GM18870 (cell line): Measurements from ENCODE around the gene CAVIN4.

ENCODE experiments used
- ATAC-seq: cut with Tn5 transposase; IDR thresholded peaks from one replicate; pipeline ENCODE4 v1.9.1; 2021; ENCODE audit warnings: moderate library complexity; ENCODE audit not compliant: unreplicated experiment

CAVIN4 gene

DNA sequence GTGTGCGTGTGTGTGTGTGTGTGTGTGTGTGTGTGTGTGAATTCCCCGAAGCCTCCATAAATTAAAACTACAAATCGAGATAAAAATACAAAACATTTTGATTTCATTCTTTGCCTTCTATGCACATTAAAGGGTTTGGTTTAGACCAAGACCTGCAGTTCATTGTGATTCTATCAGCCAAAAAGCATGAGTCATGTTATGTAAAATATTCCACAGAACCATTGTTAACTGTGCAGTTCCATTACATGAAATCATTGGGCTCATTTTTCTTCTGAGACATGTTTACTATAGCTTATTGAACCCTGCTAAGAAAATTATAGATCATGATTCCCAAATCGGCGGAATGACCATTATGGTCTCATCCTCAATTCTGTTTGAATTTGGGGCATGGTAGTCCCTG lies 11.7 kb downstream of the CAVIN4 start:
- ATAC-seq: no peak

DNA sequence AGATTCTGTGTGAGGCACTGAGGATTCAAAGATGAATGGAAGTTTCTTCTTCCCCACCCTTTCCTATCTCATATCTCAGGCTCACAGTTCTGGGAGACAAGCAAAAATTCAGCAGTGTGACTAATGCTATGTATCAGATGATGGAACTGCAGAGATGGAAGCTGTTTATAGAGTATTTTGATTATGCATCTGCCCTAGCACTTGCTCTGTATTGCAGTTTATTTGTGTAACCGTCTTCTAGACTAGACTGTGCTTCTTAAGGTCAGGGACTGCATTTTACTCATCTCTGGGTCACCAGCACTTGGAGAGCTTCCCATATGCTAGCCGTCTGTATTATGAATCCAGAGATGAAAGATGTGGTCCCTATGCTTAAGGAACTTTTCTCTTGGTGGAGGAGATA lies 12.6 kb downstream of the CAVIN4 start:
- ATAC-seq: no peak

DNA sequence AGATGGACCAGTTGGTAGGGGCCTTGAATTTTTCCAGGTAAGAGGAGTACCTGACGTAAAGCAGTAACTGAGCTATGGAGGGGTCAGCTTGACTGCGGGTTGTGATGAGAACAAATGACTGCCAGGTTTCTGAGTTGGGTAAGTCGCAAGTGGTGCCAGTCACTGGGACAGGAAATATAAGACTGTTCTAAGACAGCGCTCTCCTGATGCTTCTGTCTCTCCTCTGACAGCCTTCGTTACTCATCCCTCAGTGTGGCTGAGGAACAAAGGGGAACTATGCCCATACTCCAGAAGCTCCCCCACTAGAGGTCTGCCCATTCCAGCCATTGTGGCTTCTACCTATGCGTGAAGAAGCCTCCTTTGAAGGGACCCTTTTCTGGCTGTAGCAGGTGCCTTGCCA lies 13.3 kb downstream of the CAVIN4 start:
- ATAC-seq: no peak

DNA sequence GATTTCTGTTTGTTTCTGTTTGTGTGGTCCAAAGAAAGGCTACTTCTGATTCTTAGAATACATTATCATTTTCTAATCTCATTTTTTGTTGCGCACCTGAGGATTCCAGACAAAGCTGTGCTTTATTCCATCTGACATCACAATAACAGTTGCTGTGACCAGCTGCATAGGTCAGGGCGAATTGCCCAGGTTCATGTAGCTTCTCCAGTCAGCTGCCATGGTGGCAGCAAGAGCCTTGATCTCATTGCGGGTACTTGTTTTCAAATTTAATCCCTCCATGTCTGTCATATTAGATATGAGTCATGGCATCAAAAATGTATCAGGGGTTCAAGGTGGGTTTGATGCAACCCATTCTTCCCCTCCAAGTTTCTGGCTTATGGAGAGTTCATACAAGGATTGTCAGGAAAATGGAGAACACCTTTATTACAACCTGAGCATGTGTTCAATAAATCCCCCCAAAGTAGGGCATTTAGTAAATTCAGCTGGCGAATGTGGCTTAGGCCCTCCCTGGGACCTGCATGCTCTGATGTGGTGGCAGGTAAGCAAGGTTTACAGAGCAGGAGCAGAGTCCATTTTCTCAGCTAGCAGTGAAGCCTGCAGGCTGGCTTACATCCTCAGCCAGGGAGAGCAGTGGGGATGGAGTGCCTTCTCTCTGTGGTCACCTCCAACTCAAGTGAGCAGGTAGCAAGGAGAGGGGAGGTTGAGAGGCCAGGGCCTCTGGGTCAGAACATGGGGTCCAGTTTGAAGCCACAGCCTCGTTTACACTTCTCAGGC lies 13.9 kb downstream of the CAVIN4 start:
- ATAC-seq: no peak

DNA sequence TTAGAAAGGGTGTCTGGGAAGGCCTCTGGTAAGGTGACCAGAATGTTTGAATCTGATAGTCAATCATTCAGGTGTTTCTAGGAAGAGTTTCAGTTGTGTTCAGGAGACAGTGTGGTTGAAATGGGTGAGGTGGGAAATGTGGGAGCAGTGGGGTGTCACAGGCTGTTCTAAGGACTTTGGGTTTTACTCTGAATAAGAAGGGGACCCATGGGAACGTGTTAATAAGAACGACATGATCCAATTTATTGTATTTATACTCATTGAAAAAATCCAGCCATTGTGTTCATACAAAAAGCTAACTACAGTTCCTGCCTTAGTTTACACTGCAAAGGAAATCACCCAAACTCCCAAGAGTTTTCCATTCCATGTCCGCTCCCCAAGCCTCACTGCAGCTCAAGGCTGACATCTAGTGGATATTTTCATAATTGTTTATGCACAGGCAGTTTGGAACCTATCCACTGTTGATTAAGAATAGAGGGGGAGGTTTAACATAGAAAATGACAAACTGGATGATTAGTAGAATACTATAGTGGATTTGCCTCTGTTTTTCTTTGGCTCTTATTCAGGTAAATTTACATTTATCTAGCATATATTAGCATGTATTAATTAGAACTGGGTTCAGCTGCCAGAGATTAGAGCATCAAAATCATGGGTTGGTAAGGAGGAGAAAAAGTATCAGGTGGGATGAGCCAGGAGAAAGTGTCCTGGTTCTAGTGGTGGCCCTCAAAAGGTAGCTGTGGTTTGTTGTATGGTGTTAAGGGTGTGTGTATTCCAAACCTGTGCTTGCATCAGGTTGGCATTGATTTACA lies 17.7 kb downstream of the CAVIN4 start:
- ATAC-seq: peak; percentile 54

DNA sequence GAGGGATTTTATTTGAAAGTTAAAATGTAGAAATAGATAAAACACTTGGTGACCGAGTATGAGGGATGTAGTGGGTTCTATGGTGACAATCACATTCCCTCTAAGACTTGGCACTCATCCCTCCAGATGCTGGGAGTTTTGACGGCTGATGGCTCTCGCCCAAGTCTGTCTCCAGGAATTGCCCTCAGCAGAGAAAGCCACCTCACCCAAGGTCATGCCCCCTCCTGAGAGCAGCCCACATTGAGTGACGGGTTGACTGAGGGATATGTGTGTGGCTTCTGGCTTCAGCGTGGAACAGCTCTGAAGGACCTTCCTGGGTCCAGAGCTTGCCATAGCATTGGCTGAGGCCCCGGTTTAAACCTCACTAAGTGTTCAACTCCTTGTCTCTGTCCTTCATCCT lies 19.4 kb downstream of the CAVIN4 start:
- no peak for ATAC-seq

DNA sequence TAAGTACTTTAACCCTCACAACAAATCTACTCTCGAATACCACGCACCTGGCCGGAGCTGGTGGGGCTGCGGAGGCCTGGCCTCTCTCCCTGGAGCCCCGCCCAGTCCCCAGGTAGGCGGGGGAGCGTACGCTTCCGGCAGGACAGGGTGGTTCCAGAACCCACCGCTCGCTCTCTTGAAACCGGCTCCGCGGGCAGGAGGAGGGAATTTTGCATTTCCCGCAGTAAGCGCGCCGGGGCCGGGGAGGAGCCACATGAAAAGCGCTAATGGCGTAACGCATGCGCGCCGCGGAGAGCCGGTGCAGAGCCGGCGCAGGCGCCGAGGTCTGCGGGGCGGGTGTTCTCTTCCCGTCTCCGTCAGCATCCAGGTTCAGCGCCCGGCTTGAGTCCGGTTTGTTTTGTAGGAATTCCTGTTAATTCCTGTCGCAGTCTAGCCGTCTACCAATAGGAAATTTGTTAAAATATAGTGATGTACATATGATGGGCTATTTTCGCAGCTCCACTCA lies 20.8 kb downstream of the CAVIN4 start:
- ATAC-seq: peak; percentile 43

DNA sequence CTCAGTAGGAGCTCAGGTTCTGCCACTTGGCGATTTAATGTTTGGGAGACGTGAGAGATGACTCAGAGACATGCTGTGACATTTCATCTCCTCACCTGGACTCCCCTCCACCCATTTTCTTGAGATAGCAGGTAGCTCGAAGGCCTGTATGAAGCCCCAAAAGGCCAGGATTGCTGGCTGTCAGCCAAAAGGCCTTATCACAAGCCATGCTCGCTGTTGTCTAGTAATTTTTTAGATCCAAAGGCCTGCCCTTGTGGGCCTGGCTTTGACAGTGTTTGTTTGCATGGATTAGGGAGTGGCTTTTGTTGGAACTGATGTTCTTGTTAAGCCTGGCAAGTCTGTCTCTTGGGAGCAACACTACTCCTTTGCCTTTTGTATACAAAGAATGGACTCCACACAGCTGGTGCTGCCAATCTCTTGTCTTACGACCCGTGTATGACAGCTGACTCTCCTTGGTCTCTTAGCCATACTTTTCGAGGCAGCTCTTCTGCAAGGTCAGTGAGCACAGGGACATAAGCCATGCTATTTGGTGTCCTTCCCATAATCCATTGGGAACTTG lies 22.7 kb downstream of the CAVIN4 start:
- no peak for ATAC-seq

DNA sequence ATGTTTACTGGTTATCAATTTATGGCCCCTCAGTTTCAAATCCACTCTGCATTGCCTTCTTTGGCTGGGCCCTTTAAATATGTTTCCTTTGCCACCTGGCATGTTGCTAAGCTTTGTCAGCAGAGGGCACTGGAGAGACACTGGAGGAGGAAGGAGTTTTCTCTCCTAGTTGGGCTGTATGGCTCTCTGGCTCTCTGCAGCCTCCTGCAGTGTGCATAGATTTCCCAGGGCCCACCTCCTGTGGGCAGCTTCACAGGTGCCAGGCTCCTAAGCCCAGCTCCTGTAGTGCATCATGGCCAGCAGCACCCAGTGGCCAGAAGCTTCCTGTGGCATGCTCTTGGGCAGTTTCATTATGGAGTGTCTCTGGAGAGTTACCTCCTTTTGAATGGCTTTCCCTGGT lies 23.3 kb downstream of the CAVIN4 start:
- peak; percentile 72 for ATAC-seq

DNA sequence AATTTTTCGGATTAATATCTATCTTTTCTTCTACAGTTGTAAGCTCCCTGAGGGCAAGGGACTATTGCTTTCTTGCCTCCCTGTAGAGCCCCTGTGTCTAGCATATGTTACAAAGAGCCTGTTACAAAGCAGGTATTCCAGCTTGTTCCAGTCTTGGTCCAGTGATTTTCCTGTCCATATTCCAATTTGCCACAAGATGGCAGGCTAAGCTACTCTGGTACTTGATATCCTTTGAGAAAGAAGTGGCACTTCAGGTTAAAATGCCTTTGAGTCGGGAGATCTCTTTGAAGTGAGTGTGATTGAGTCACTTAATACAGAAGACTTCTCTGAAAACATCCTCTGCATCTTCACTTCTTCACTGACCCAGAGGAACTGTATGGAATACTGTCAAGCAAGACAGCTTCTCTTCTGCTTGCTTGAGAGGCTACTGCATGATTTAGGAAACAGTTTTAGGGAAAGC lies 24.5 kb downstream of the CAVIN4 start:
- ATAC-seq: no peak

DNA sequence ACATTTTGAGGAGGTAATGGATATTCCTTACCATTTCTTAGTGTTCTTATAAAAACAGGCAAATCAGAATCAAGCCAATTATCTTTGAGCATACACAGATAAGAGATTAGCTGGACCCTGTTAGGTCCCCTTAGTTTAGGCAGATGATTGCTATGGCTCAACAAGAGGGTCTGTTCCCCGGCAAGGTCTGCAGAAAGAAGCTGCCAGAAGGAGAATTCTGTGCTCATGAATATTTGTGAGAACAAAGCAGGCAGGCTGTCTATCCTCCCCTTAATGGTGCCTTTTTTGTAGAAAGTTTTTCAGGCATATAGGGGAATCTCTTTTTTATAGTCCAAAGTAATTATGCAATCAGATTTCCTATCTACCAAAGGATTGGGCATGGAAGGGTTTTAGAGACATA lies 27.5 kb downstream of the CAVIN4 start:
- ATAC-seq: no peak

DNA sequence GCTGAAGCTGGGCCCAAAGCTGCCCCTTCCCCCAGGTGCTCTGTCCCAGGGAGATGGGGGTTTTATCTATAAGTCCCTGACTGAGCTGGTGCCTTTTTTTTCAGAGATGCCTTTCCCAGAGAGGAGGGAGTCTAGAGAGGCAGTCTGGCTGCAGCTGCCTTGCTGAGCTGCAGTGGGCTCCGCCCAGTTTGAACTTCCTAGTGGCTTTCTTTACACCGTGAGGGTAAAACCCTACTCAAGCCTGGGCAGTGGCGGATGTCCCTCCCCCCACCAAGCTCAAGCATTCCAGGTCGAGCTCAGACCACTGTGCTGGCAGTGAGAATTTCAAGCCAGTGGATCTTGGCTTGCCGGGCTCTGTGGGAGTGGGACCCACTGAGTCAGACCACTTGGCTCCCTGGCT lies 41.3 kb downstream of the CAVIN4 start:
- no peak for ATAC-seq

DNA sequence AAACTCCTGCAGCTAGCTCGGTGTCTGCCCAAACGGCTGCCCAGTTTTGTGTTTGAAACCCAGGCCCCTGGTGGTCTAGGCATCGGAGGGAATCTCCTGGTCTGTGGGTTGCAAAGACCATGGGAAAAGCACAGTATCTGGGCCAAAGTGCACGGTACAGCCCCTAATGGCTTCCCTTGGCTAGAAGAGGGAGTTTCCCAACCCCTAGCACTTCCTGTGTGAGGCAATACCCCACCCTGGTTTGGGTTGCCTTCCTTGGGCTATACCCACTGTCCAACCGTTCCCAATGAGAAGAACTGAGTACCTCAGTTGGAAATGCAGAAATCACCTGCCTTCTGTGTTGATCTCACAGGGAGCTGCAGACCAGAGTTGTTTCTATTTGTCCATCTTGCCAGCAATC lies 41.8 kb downstream of the CAVIN4 start:
- ATAC-seq: no peak

DNA sequence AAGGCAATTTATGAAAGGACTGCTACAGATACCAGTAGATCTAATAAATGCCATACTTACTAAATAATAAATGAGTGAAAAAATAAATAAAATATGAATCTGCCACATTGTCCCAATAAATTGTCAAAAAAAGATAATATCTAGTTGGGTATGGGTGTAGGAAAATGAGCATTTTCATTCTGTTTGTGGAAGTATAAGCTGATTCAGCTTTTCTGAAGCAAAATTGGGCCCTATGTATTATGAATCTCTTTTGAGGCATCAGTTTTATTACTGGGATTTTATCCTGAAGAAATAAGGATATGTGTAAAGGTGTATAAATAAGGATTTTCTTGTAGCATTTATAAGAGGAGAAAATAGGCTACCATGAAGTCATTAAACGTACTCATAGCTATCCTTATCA lies 46.1 kb downstream of the CAVIN4 start:
- ATAC-seq: no peak

DNA sequence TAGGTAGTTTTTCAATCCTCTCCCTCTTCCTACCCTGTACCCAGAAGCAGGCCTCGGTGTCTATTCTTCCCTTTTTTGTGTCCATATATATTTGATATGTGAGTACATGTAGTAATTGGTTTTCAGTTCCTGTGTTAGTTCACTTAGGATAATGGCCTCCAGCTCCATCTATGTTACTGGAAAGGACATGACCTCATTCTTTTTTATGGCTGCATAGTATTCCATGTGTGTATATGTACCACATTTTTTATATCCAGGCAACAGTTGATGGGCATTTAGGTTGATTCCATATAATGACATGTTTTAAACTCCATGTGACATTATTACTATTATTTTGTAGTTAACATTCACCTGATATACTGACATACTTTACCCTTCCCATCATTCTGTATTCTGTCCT lies 49.1 kb downstream of the CAVIN4 start:
- ATAC-seq: no peak

DNA sequence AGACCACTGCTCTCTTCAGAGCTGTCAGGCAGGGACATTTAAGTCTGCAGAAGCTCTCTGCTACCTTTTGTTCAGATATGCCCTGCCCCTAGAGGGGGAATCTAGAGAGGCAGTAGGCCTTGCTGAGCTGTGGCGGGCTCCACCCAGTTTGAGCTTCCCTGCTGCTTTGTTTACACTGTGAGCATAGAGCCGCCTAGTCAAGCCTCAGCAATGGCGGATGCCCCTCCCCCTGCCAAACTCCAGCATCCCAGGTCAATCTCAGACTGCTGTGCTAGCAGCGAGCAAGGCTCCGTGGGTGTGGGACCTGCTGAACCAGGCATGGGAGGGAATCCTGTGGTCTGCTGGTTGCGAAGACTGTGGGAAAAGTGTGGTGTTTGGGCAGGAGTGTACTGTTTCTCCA lies 59.9 kb downstream of the CAVIN4 start:
- no peak for ATAC-seq
